Fibroblast of pulmonary artery (primary cell): ENCODE measurements around the gene FYTTD1.

Source experiments
- DNase-seq: peaks from one replicate; pipeline ENCODE4 v3.0.0-alpha.2; 2010; ENCODE audit warnings: low read depth
- H3K4me3 ChIP-seq: replicated peaks from 2 replicates; pipeline ENCODE4 v1.5.1; 2011; ENCODE audit warnings: low read depth, mild to moderate bottlenecking, control low read depth, low read length, moderate library complexity
- CTCF ChIP-seq: IDR thresholded peaks from 2 replicates; pipeline ENCODE4 v1.5.1; 2011; ENCODE audit warnings: mild to moderate bottlenecking, control low read depth, low read length, inconsistent platforms; ENCODE audit errors: missing control alignments

The FYTTD1 gene

GRCh38 chr3:197801891-197802778 lies 52.5 kb downstream of the FYTTD1 start:
- DNase-seq = peak; percentile 48
- peak; percentile 51 for TF ChIP-seq CTCF
- no peak overlapping the region for H3K4me3 ChIP-seq

GRCh38 chr3:197802779-197803459 lies 53.2 kb downstream of the FYTTD1 start:
- TF ChIP-seq CTCF = peak; percentile 25
- no peak overlapping the region for H3K4me3 ChIP-seq
- DNase-seq = no peak

DNA sequence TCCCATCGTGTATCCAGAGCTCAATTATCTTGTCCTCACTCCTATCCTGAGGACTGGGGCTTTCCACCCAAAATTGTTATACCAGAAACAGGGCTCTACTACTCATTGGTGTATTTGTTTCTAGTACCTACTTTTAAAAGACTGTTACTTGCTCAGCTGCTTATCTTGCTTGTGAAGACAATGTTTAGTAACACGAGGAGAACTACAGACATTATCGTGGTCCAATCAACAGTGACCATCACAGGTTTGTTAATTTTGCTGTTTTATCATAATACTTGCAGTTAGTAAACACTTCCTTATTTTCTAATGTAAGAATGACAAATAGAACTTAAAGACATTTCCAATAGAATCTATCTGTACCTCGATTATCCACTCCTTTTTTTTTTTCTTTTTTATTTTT lies 54.8 kb downstream of the FYTTD1 start:
- no peak overlapping the region for H3K4me3 ChIP-seq
- no peak for TF ChIP-seq CTCF
- DNase-seq = no peak

- no peak for TF ChIP-seq CTCF
- DNase-seq = peak; percentile 36
- H3K4me3 ChIP-seq = no peak overlapping the region
Measured at GRCh38 chr3:197807969-197808587, 58.4 kb downstream of the FYTTD1 start.

DNA sequence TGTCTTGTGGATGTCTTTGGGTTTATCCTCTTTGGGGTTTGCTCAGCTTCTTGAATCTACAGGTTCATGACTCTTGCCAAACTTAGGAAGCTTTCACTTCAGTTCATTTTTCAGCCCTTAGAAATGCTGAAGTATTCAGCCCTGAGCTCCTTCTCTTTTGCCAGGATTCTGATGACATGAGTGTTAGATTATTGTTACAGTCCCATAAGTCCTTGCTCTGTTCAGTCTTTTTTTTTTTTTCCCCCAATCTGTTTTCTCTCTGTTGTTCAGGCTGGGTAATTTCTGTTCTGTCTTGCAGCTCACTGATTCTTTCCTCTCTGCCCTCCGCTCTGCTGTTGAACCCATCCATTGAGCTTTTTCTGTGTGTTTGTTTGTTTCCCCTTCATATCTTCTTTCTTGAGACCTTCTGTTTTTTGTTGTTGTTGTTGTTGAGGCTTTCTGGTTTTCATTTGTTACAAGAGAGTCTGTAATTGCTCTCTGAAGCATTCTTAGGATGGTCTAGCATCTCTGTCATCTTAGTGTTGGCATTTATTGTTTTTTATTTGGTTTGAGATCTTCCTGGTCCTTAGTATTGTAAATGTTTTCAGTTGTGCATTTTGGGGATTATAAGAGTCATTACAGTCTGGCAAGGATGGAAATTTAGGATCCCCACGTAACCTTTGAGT lies 59.8 kb downstream of the FYTTD1 start:
- peak; percentile 69 for DNase-seq
- no peak overlapping the region for H3K4me3 ChIP-seq
- TF ChIP-seq CTCF = no peak

DNA sequence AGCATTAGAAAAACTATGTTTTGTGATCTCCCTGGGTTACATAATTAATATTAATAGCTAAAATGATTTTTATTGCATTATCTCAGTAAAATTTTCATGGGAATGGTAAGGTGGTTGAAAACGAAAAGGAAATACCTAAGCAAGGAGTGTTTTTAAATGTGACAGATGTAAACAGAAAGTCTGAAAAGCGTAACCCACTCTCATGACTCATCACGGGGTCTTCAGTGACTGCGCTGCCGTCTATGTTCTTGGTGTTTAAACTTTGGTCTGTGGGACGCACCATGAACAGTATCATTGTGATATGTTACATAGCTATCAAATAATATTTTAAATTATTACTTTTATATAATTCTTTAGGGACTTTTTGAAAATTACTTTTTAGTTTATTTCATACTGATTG lies 61.2 kb downstream of the FYTTD1 start:
- DNase-seq = peak; percentile 31
- H3K4me3 ChIP-seq = no peak overlapping the region
- no peak for TF ChIP-seq CTCF
